HG03571 (cell line): ENCODE results near the gene PDK2.

Source experiments
- ATAC-seq: cut with Tn5 transposase; IDR thresholded peaks from one replicate; pipeline ENCODE4 v1.9.1; 2021; ENCODE audit not compliant: unreplicated experiment

The PDK2 gene

GRCh38 chr17:50100480-50100883, 5.3 kb downstream of the PDK2 start:
- ATAC-seq, result no peak

- ATAC-seq, result no peak
These were observed 5.8 kb downstream of the PDK2 start for GRCh38 chr17:50100921-50101345.

GRCh38 chr17:50101346-50102163, 6.4 kb downstream of the PDK2 start:
- no peak for ATAC-seq

GRCh38 chr17:50102164-50102991, 7.2 kb downstream of the PDK2 start:
- ATAC-seq, result no peak

GRCh38 chr17:50103252-50103651, 8.1 kb downstream of the PDK2 start:
- no peak for ATAC-seq

GRCh38 chr17:50103941-50104340, 8.8 kb downstream of the PDK2 start:
- no peak for ATAC-seq

GRCh38 chr17:50105811-50106210, 10.7 kb downstream of the PDK2 start:
- no peak for ATAC-seq

- no peak for ATAC-seq
These were observed 11.4 kb downstream of the PDK2 start for GRCh38 chr17:50106393-50107131.

GRCh38 chr17:50107790-50108414, 12.8 kb downstream of the PDK2 start:
- ATAC-seq, result no peak

GRCh38 chr17:50108556-50108955, 13.4 kb downstream of the PDK2 start:
- no peak for ATAC-seq

- no peak for ATAC-seq
These were observed 14.1 kb downstream of the PDK2 start for GRCh38 chr17:50109207-50109606.

- ATAC-seq, result no peak
These were observed 14.6 kb downstream of the PDK2 start for GRCh38 chr17:50109785-50110184.

GRCh38 chr17:50110591-50111349, 15.6 kb downstream of the PDK2 start:
- ATAC-seq, result no peak

- ATAC-seq, result no peak
These were observed 16.8 kb downstream of the PDK2 start for GRCh38 chr17:50111673-50112655.

- no peak for ATAC-seq
These were observed 17.5 kb downstream of the PDK2 start for GRCh38 chr17:50112694-50113093.

GRCh38 chr17:50113624-50114320, 18.6 kb downstream of the PDK2 start:
- no peak for ATAC-seq

- ATAC-seq, result no peak
These were observed 19.2 kb downstream of the PDK2 start for GRCh38 chr17:50114401-50114800.

GRCh38 chr17:50114849-50115357, 19.8 kb downstream of the PDK2 start:
- no peak for ATAC-seq
